ENCODE results near the gene NDUFB2.
"Not testable (repeated sequence)": the region's sequence is repeated elsewhere in the genome, so short reads cannot be mapped to it uniquely, and the experiment has no call there.

GRCh38 chr7:140743255-140743654 is 46.7 kb downstream of the NDUFB2 start:
- not testable (repeated sequence) for TF ChIP-seq HMGXB4 (CRISPR knock-in tag; IDR thresholded peaks at IDR 0.05); CREB1 (IDR thresholded peaks at IDR 0.05); CREB1 (CRISPR knock-in tag; IDR thresholded peaks at IDR 0.05); SRF (CRISPR knock-in tag; IDR thresholded peaks at IDR 0.05); POLR2AphosphoS5 (IDR thresholded peaks at IDR 0.05; ENCODE audit: control insufficient read depth, insufficient read depth, low read depth, low read length); POLR2A (conservative IDR thresholded peaks at IDR 0.05); ARHGAP35 (IDR thresholded peaks at IDR 0.05; ENCODE audit: partially characterized antibody); ESRRA (IDR thresholded peaks at IDR 0.05; ENCODE audit: borderline replicate concordance, low read depth)
- TF ChIP-seq, protein P1, sequence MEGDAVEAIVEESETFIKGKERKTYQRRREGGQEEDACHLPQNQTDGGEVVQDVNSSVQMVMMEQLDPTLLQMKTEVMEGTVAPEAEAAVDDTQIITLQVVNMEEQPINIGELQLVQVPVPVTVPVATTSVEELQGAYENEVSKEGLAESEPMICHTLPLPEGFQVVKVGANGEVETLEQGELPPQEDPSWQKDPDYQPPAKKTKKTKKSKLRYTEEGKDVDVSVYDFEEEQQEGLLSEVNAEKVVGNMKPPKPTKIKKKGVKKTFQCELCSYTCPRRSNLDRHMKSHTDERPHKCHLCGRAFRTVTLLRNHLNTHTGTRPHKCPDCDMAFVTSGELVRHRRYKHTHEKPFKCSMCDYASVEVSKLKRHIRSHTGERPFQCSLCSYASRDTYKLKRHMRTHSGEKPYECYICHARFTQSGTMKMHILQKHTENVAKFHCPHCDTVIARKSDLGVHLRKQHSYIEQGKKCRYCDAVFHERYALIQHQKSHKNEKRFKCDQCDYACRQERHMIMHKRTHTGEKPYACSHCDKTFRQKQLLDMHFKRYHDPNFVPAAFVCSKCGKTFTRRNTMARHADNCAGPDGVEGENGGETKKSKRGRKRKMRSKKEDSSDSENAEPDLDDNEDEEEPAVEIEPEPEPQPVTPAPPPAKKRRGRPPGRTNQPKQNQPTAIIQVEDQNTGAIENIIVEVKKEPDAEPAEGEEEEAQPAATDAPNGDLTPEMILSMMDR (IDR thresholded peaks at IDR 0.05 in 2 of 3, conservative IDR thresholded peaks at IDR 0.05 in 1 of 3; ENCODE audit: insufficient read depth in 2 of 3, low read depth in 1 of 3, low read length in 3 of 3) = not testable (repeated sequence)

Measured in K562 (cell line).